HG03575 (cell line): Measurements from ENCODE around the gene OR2M7.
"Not testable (repeated sequence)": the region's sequence is repeated elsewhere in the genome, so short reads cannot be mapped to it uniquely, and the experiment has no call there.

Experiments
- ATAC-seq: cut with Tn5 transposase; IDR thresholded peaks from one replicate; pipeline ENCODE4 v1.9.1; 2021; ENCODE audit not compliant: unreplicated experiment, insufficient number of reproducible peaks, low FRiP score; ENCODE audit errors: extremely low read depth

OR2M7 gene

GRCh38 chr1:248324468-248324867 is at the start of gene OR2M7:
TSS of gene OR2M7 (minus strand) at chr1:248324568. CDS start at chr1:248324568, 0 bp downstream.
- no peak for ATAC-seq

- no peak for ATAC-seq
Measured at GRCh38 chr1:248373761-248374160, 49.4 kb upstream of the OR2M7 start.

- ATAC-seq: no peak
Measured at GRCh38 chr1:248372394-248372793, 48.0 kb upstream of the OR2M7 start.

GRCh38 chr1:248366609-248367008 is 42.2 kb upstream of the OR2M7 start:
- ATAC-seq: no peak

GRCh38 chr1:248361121-248361715 is 36.9 kb upstream of the OR2M7 start, which contains the start of gene OR2T4:
TSS of gene OR2T4 (plus strand) at chr1:248361665. CDS start at chr1:248361665, 0 bp downstream.
- ATAC-seq: no peak

- ATAC-seq: no peak
Measured at GRCh38 chr1:248359415-248359814, 35.0 kb upstream of the OR2M7 start.

- ATAC-seq: no peak
Measured at GRCh38 chr1:248348475-248348874, 24.1 kb upstream of the OR2M7 start, which contains the start of gene OR14C36. TSS of gene OR14C36 (plus strand) at chr1:248348775. CDS start at chr1:248348775, 0 bp downstream.

- ATAC-seq: no peak
Measured at GRCh38 chr1:248343451-248343850, 19.1 kb upstream of the OR2M7 start.

GRCh38 chr1:248316796-248317195 is 7.6 kb downstream of the OR2M7 start:
- no peak for ATAC-seq

GRCh38 chr1:248306740-248307139 is 17.6 kb downstream of the OR2M7 start:
- ATAC-seq: not testable (repeated sequence)

GRCh38 chr1:248306103-248306502 is 18.3 kb downstream of the OR2M7 start:
- no peak for ATAC-seq

GRCh38 chr1:248305672-248306071 is 18.7 kb downstream of the OR2M7 start:
- ATAC-seq: not testable (repeated sequence)

GRCh38 chr1:248303324-248303723 is 21.0 kb downstream of the OR2M7 start, which contains the start of gene OR2T12:
TSS of gene OR2T12 (minus strand) at chr1:248303424. CDS start at chr1:248295578, 7,846 bp downstream.
- no peak for ATAC-seq

GRCh38 chr1:248288391-248288790 is 36.0 kb downstream of the OR2M7 start:
- no peak for ATAC-seq

GRCh38 chr1:248277876-248278275 is 46.5 kb downstream of the OR2M7 start, which contains the start of gene OR2T33:
TSS of gene OR2T33 (minus strand) at chr1:248277976. CDS start at chr1:248273814, 4,162 bp downstream.
- ATAC-seq: no peak
